Stimulated activated CD8-positive, alpha-beta memory T cell treated with anti-CD3 and anti-CD28 coated beads, Interleukin-4, amount 100 ng/mL, for 24 hours (primary cell): ENCODE results near the gene TNFRSF13B.
"Not testable (repeated sequence)": the region's sequence is repeated elsewhere in the genome, so short reads cannot be mapped to it uniquely, and the experiment has no call there.

Experiments
- DNase-seq: peaks from one replicate; pipeline ENCODE4 v3.0.0-alpha.2; 2020; ENCODE audit warnings: low read depth

Gene TNFRSF13B

DNA sequence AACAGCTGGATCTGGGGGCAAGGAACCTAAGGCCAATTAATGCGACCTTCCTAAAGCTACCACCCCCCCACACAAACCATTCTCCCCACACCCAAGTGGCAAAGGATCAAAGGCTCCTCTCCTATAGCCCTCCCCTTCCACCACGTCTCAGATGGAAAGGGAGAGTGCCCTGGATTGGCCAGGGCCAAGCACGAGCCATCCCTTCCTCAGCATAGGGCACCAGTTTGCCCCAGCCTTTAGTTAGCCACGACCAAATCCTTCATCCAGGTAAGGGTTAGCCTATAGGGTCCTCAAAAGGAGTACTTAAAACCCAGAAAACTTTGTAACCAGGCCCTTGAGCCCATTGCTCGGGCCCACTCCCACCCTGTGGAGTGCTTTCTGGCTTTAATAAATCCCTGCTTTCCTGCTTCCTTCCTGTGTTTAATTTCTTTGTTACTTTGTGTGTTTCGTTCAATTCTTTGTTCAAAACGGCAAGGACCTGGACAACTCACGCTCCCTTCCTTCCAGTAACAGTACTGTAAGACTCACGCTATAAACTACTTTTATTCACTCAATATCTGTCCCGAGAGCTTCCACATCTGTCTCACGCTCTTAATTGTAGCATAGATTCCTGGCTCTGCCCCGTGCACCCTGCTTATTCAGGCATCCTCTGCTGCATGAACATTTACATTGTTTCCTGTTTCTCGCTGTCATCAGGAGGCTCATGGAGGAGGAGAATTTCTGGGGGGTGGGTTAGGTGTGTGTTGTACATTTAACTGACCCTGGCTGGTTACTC is 62.3 kb downstream of the TNFRSF13B start:
- no peak for DNase-seq

DNA sequence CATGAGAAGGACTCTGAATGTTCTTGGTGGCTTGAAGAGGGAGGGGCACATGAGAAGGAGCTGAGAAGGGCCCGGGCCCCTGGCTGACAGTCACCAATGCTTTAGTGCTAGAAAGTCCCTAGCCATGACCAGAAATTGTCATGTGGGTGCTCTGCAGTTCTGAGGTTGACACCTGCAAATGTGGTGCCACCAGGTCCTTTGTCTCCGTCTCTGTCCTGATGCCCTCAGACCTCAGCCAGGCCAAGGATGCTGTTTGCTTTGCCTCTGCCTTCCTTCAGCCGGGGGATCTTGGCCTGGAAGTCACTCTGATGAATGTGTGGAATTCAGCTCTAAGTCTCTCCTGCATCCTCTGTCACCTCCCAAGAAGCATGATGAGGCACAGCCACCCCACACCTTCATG is 63.6 kb downstream of the TNFRSF13B start:
- no peak for DNase-seq

DNA sequence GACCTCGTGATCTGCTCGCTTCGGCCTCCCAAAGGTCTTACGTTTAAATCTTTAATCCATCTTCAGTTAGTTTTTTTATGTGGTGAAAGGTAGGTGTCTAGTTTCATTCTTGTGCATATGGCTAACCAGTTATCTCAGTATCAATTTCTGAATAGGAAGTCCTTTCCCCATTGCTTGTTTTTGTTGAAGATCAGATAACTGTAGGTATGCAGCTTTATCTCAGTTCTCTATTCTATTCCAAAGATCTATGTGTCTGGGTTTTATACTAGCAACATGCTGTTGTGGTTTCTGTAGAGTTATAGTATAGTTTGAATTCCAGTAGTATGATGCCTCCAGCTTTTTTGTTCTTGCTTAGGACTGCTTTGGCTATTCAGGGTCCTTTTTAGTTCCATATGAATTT is 65.2 kb downstream of the TNFRSF13B start:
- DNase-seq = no peak

DNA sequence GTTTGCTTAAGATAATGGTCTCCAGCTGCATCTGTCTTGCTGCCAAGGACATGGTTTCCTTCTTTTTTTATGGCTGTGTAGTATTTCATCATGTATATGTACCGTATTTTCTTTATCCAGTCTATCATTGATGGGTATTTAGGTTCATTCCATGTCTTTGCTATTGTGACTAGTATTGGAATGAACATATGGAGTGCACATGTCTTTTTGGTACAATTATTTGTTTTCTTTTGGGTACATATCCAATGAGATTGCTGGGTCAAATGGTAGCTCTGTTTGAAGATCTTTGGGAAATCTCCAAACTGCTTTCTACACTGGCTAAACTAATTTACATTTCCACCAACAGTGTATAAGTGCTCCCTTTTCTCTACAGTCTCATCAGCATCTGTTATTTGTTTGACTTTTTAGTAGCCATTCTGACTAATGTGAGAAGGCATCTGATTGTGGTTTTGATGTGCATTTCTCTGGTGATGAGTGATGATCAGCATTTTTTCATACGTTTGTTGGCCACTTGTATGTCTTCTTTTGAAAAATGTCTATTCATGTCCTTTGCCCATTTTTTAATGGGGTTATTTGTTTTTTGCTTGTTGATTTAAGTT is 66.2 kb downstream of the TNFRSF13B start:
- no peak for DNase-seq

DNA sequence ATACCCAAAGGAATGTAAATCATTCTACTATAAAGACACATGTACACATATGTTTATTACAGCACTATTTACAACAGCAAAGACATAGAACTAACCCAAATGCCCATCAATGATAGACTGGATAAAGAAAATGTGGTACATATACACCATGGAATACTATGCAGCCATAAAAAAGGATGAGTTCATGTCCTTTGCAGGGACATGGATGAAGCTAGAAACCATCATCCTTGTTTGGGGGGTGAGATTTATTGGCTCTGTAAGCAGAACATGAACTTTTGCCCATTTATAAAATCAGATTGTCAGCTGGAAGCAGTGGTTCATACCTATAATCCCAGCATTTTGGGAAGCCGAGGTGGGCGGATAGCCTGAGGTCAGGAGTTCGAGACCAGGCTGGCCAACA is 68.8 kb downstream of the TNFRSF13B start:
- DNase-seq = not testable (repeated sequence)

DNA sequence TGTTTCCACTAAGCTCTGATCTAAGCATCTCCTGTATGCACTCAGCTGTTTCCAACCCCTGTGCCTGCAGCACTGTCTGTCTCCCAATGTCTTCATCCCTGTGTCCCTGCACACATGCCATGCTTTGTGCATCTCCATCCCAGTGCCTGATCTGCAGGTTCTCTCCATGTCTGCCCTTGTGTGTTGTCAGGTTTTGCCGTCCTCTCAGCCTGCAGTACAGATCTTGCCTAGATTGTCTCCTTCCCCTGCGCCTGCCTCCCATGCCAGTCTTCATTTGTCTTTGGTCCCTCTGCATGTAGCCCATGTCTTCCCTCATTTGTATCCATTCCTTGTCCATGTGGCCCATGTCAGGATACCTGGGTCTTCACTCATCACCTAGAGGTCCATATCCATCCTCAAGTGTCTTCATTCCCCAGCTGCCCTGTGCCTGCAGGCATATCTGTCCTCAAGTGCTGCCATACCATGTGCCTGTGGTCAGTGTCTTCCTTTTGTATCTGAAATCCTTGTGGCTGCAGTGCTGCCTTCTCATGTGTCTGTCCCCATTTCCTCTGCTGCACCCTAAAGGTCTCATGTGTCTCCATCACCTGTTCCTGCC is 71.5 kb downstream of the TNFRSF13B start:
- DNase-seq = no peak

DNA sequence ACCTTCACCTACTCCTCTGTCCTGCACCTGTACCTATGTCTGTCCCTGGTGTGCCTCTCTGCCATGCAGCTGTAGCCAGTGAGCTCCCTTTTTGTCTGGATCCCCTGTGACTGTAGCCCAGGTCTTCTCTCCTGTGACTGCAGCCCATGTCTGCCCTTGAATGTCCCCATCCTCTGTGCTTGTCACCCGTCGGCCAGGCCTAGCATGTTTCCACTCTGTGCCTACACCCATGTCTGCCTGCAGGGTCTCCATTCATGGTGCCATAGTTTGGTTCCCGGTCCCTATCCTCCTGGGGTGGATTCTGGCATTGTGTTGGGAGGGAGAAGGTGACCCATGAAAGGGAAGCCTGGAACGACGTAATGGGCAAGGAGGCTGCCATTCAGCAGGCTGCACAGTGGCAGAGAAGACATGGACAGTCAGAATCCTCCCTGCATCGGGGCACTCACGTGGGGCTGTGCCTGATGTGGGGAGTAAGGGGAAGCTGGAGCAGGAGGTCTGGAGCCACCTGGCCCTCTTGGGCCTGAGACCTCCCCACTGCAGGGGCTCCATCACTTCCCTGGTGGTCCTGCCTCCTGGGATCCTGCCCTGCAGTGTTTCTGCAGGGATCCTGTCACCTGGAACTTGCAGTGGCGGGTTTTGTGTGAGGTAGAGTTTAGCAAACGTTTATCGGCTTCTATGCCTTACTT is 74.6 kb downstream of the TNFRSF13B start:
- not testable (repeated sequence) for DNase-seq

DNA sequence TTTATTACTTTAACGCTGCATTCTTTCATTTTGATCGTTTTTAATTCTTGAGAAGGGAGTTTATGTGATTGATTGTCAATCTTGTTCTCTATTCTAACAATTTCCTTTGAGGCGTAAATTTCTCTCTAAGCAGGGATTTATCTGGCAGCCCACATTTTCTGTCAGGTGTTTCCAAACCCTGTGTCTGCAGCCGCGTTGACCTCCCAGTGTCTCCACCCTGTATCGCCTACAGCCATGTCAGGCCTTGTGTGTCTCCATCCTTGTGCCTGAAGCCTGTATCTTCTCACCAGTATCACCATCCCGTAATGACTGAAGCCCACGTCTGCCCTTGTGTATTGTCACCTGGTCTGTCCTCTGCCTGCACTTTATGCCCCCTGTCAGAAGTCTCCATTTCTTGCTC is 75.7 kb downstream of the TNFRSF13B start:
- not testable (repeated sequence) for DNase-seq

DNA sequence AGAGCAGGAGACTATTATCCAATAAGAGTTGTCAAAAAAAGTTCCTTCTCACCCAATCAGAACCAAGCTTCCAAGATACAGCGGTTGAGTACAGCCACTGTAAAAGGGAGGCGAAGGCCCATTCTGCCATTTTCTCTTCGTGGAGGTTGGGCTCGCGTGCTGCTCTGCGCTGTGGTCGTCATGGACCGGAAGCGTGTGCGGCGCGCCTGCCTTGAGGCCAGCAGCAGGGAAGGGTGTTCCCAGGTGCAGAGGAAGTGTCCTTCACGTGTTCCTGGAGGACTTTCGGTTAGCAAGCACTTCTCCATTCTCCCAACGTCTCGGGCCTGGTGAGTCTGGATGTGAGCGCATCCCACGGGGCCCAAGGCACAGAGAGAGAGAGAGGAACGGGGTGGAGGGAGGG is 78.4 kb downstream of the TNFRSF13B start:
- DNase-seq = not testable (repeated sequence)

DNA sequence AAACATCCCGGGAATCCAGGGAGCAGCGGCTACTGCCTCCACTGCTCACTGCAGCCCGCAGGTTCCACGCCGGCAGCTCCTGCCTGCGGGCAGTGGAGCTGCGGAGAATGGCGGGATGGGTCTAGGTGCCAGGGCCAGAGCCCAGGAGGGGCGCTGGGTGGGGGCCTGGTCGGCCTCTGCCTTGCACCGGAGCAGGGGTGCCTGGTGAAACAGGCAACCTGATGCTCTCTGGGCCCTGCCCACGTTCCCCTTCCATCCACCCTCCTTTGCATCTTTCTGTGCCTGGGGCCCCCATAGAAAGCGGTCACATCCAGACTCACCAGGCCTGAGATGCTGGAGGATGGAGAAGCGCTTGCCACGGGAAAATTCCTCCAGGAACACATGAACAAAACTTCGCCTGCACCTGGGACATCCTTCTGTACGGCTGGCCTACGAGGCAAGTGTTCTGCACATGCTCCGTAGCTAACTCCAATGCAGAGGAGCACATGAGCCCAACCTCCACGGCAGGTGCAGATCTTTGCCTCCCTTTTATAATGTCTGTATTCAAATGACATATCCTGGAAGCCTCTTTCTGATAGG is 79.0 kb downstream of the TNFRSF13B start:
- not testable (repeated sequence) for DNase-seq

DNA sequence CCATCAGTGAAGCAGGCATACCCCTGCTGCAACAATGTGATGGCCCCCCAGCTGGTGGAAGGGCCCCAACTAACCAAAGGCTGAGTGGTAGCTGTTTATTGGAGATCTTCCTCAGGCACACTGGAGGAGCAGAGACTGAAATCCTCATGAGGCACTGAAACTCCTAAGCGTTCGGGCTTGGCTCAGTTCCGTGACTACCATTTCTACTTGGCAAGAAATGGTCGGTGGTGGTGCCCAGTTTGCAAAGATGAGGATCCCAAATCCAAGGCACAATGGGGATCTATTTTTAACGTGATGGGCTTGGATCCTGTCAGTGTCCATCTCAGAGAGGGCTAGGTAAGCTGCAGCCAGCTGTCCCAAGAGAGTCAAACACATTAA is 82.8 kb downstream of the TNFRSF13B start:
- DNase-seq = no peak
